ENCODE data around the gene MTMR1. TPM values are rescaled to one million over a fixed set of nuclear protein-coding genes. Genes with fewer than 3 reads are reported as not detected.

Gene MTMR1
- total RNA-seq, 1 donor from 2014 or later = 15.1 TPM

- DNase-seq = no peak
Observed at GRCh38 chrX:150792949-150793527, 99.8 kb downstream of the MTMR1 start.

- DNase-seq = no peak
Observed at GRCh38 chrX:150805736-150806135, 112.5 kb downstream of the MTMR1 start.

GRCh38 chrX:150806827-150807226, 113.6 kb downstream of the MTMR1 start:
- no peak for DNase-seq

GRCh38 chrX:150813922-150814321, 120.7 kb downstream of the MTMR1 start:
- no peak for DNase-seq

Other genes with a start within 250 kb of the MTMR1 start
- 16.7 and 23.5 TPM in 2 replicates for gene MTM1, start 124.8 kb upstream of the MTMR1 start, total RNA-seq
- 31.1 and 39.0 TPM in 2 replicates for gene CD99L2, start 205.3 kb downstream of the MTMR1 start, total RNA-seq

All from dermis blood vessel endothelial cell (primary cell).